Thoracic aorta (tissue), 2 donors: ENCODE measurements around the gene FAM216B. TPM values are rescaled to one million over a fixed set of nuclear protein-coding genes. Genes with fewer than 3 reads are reported as not detected.

Experiments
- ATAC-seq: fragments of 150-250 bp; one replicate; pipeline ENCODE4 v1.8.0; 2017; ENCODE audit warnings: low read depth; ENCODE audit not compliant: insufficient number of reproducible peaks, low FRiP score
- DNase-seq: peaks from one replicate; pipeline ENCODE4 v3.0.0-alpha.2; 2020; ENCODE audit warnings: low spot score
- H3K27ac ChIP-seq, 2 donors: fragments of 200-600 bp; sonication (generic); 1 replicate in 1 of 2; 2 replicates in 1 of 2; pipeline ENCODE4 v1.5.1; 2016; ENCODE audit warnings: mild to moderate bottlenecking in 2 of 2, moderate library complexity in 2 of 2
- H3K27me3 ChIP-seq: fragments of 200-600 bp; sonication (generic); replicated peaks from 2 replicates; pipeline ENCODE4 v1.6.0; 2016; ENCODE audit warnings: mild to moderate bottlenecking; ENCODE audit not compliant: insufficient read depth
- H3K36me3 ChIP-seq: fragments of 200-600 bp; sonication (generic); one replicate; pipeline ENCODE4 v1.5.1; 2016
- H3K4me1 ChIP-seq, 2 donors: fragments of 200-600 bp; sonication (generic); 1 replicate in 1 of 2; 2 replicates in 1 of 2; pipeline versions ENCODE4 v1.5.1 to v1.6.0; 2016; ENCODE audit warnings: low read depth in 2 of 2, mild to moderate bottlenecking in 1 of 2; ENCODE audit not compliant: control insufficient read depth in 1 of 2
- H3K4me3 ChIP-seq: fragments of 200-600 bp; sonication (generic); 2 replicates; pipeline ENCODE4 v1.5.1; 2016; ENCODE audit warnings: mild to moderate bottlenecking
- H3K9me3 ChIP-seq: fragments of 200-600 bp; sonication (generic); 2 replicates; pipeline ENCODE4 v1.5.1; 2016
- total RNA-seq, 2 donors: library from RNA; depleted of rRNA; stranded (reverse); fragments of >200 nt; gene quantifications; one replicate each; pipeline versions ENCODE4 v1.1.0 to v1.2.3, GENCODE V29; 2016
- TF ChIP-seq, protein P1 (sequence below): fragments of 200-600 bp; sonication (generic); IDR thresholded peaks from one replicate; pipeline ENCODE4 v1.5.1; 2019; ENCODE audit warnings: antibody characterized with exemption

FAM216B gene
- total RNA-seq, 2 donors from 2014 or later: not detected

DNA sequence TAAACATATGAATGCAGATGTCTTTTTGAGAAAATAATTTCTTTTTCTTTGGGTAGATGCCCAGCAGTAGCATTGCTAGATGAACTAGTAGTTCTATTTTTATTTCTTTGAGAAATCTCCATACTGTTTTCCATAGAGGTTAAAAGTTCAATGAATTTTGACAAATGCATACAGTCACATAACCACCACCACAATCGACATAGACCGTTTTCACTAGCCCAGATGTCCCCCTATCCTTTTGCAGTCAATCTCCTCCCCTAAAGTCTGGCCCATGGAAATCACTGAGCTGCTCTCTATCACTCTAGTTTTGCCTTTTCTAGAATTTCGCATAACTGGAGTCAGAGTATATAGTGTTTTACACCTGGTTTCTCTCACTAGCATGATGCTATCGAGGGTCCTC lies 10.8 kb downstream of the FAM216B start:
- Histone ChIP-seq H3K4me3 (no peak overlapping the region), H3K36me3 (no peaks in the 10 kb centered on the region), H3K27ac (no peak overlapping the region), H3K27me3 (no peaks in the 10 kb centered on the region), H3K9me3 (no peaks in the 10 kb centered on the region), H3K4me1 (peaks cover 0 to 16% of the 10 kb centered on the region in 2 donors)
- no peak for ATAC-seq
- TF ChIP-seq, protein P1, sequence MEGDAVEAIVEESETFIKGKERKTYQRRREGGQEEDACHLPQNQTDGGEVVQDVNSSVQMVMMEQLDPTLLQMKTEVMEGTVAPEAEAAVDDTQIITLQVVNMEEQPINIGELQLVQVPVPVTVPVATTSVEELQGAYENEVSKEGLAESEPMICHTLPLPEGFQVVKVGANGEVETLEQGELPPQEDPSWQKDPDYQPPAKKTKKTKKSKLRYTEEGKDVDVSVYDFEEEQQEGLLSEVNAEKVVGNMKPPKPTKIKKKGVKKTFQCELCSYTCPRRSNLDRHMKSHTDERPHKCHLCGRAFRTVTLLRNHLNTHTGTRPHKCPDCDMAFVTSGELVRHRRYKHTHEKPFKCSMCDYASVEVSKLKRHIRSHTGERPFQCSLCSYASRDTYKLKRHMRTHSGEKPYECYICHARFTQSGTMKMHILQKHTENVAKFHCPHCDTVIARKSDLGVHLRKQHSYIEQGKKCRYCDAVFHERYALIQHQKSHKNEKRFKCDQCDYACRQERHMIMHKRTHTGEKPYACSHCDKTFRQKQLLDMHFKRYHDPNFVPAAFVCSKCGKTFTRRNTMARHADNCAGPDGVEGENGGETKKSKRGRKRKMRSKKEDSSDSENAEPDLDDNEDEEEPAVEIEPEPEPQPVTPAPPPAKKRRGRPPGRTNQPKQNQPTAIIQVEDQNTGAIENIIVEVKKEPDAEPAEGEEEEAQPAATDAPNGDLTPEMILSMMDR: no peak
- no peak for DNase-seq

DNA sequence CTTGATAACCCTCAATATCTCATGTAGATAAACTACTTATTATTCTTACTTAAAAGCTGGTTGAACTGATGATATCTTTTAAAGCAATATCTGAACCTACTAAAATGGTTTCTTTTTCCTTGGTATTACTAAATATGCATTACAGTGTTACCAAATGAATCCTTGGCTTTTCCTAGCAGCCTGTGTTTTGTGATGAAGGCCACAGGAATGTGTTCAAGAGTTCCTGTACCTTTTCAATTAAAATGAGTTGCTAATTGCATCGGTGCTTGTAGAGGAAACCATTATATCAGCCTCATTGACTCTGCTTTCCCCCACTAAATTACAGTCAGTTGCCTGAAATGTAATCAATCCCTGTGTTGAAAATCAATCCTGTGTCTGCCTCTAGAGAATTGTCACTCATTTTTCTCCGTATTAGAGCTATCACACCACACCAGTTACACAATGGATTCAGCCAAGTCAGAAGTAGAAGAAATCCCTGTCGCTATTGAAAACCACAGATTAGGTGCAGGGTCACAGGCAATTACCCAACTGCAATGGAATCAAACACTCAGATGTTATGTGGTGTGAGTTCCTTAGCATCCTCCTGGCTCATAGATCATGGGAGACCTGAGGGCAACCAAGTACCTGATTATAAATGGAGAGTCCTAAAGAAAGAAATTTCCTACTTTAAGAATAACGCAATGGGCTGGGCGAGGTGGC lies 13.3 kb downstream of the FAM216B start:
- ATAC-seq (no peak), DNase-seq (no peak)
- Histone ChIP-seq H3K36me3 (no peaks in the 10 kb centered on the region), H3K4me1 (no peaks in the 10 kb centered on the region), H3K4me3 (no peak overlapping the region), H3K9me3 (no peaks in the 10 kb centered on the region), H3K27ac (no peak overlapping the region), H3K27me3 (no peaks in the 10 kb centered on the region)
- TF ChIP-seq, protein P1: no peak

DNA sequence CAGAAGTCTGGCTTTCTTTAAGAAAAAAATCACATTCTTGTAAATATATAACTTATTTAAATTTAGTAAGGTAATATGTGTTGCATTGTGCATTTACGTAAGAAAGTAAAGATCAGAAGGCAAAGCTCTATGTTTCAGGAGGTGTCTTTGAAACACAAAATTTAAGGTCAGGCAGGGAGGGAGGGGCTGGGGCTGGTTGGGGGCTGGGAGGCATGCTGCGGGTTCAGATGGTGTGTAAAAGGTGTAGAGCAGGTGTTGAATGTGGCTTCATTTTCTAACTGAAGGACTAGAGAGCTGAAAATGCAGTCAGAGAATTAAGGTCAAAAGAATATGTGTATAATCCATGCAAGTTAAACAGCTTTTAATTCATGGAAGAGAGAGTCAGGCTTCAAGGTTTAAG lies 14.3 kb downstream of the FAM216B start:
- TF ChIP-seq, protein P1: no peak
- DNase-seq (no peak), ATAC-seq (no peak)
- Histone ChIP-seq H3K4me1 (no peaks in the 10 kb centered on the region), H3K9me3 (no peaks in the 10 kb centered on the region), H3K36me3 (no peaks in the 10 kb centered on the region), H3K27ac (no peak overlapping the region), H3K27me3 (no peaks in the 10 kb centered on the region), H3K4me3 (no peak overlapping the region)

GRCh38 chr13:42796747-42797356 lies 15.5 kb downstream of the FAM216B start:
- Histone ChIP-seq H3K4me3 (no peak overlapping the region), H3K36me3 (no peaks in the 10 kb centered on the region), H3K9me3 (no peaks in the 10 kb centered on the region), H3K27me3 (no peaks in the 10 kb centered on the region), H3K27ac (no peak overlapping the region), H3K4me1 (no peaks in the 10 kb centered on the region)
- TF ChIP-seq, protein P1: no peak
- DNase-seq: no peak
- no peak for ATAC-seq

- no peak for DNase-seq
- no peaks in the 10 kb centered on the region for H3K27me3 ChIP-seq
- H3K4me3 ChIP-seq: no peak overlapping the region
- H3K27ac ChIP-seq: no peak overlapping the region
- ATAC-seq: no peak
- no peaks in the 10 kb centered on the region for H3K4me1 ChIP-seq
- TF ChIP-seq, protein P1: no peak
- H3K9me3 ChIP-seq: no peaks in the 10 kb centered on the region
- H3K36me3 ChIP-seq: no peaks in the 10 kb centered on the region
These were observed 16.7 kb downstream of the FAM216B start for GRCh38 chr13:42798118-42798517.
